GM12873 (cell line): ENCODE measurements around the gene CRYL1.

ENCODE experiments used
- CTCF ChIP-seq: IDR thresholded peaks from 2 replicates; pipeline ENCODE4 v1.5.1; 2012; ENCODE audit warnings: low read depth, mild to moderate bottlenecking, moderate library complexity, low read length, control low read depth; ENCODE audit not compliant: insufficient read depth; ENCODE audit errors: missing control alignments

Gene CRYL1

GRCh38 chr13:20439261-20439660 lies 86.4 kb downstream of the CRYL1 start:
- no peak for TF ChIP-seq CTCF

- TF ChIP-seq CTCF: no peak
Measured at GRCh38 chr13:20438801-20439200, 86.9 kb downstream of the CRYL1 start.

DNA sequence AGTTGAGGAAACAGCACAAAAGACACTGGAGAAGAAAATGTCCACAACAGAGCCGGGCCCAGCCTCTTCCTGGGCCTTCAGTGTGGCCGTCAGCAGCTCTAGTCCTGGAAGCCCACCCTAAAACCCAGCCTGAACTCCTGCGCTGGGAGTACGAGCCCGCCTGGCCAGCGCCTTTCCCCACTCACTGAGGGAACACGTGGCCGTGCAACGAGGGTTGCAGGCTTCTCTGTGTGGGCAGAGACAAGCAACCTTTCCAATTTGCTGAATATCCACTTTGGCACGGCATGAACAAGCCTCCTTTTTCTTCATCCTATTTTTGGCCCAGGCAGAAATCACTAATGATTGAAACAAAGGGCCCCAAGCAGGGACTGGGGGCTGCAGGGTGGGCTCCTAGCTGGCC lies 89.2 kb downstream of the CRYL1 start:
- TF ChIP-seq CTCF: no peak

- TF ChIP-seq CTCF: no peak
Measured at GRCh38 chr13:20435616-20436368, 89.9 kb downstream of the CRYL1 start.

GRCh38 chr13:20431687-20432384 lies 93.8 kb downstream of the CRYL1 start:
- TF ChIP-seq CTCF: no peak

GRCh38 chr13:20431080-20431479 lies 94.6 kb downstream of the CRYL1 start:
- no peak for TF ChIP-seq CTCF

DNA sequence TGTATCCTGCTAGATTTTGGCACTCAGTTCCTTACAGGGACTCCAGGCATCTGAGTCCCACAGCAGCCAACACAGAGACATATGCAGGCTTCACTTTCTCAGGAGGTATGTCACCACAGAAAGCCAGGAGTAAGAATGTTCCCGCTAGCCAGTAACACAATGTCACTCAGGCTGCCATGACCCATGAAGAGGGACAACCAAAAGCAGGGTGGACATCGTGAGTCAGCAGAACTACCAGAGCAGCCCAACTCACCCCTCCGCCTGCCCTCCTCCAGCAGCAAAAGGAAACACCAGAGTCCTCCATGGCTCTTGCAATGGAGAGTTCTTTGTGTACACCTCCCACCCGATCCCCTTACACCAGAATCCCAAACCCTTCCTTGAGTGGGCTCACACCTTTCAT lies 95.4 kb downstream of the CRYL1 start:
- TF ChIP-seq CTCF: no peak
